T-helper 1 cell (primary cell): ENCODE results near the gene CCDC15.
"Not testable (repeated sequence)": the region's sequence is repeated elsewhere in the genome, so short reads cannot be mapped to it uniquely, and the experiment has no call there.

Experiments
- DNase-seq, 5 donors: peaks; one replicate each; pipeline ENCODE4 v3.0.0-alpha.2; 2012 to 2020

The CCDC15 gene

GRCh38 chr11:125082611-125083311, 128.8 kb downstream of the CCDC15 start:
- DNase-seq, result no peak

DNA sequence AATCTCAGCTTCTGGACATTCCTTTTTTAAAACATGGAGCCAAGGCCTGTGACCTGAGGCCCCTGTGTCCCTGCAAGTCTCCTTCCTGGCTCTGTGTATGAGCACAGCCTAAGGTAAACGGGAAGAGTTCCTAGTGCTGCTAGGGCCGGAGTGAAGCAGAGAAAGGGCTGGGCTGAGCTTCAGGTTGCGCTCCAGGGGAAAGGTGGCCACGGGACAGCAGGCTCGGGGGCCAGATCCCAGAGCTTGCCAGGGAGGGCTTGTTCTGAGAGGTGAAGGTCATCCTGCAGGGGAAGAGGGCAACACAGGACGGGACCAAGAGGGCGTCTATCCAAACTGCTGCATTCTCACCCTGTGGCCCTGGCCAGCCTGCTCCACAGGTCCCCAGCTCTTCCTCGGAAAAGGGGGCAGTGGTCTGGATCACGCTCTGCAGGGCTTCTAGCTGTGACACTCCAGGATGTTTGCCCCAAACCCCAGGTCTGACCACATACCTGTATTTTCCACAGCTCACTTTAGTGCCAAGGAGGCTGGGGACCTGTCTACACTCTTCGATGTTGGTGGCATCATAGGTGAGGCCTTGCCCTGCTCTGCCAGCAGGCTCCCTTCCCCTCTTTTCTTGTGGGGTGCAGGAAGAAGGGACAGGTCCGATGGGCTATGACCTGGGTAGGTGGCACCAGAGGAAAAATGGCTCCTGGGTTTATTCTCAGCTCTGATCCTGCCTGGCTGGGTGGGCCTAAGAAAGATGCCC, 129.5 kb downstream of the CCDC15 start:
- no peak for DNase-seq

GRCh38 chr11:125084057-125084416, 130.0 kb downstream of the CCDC15 start:
- no peak for DNase-seq

DNA sequence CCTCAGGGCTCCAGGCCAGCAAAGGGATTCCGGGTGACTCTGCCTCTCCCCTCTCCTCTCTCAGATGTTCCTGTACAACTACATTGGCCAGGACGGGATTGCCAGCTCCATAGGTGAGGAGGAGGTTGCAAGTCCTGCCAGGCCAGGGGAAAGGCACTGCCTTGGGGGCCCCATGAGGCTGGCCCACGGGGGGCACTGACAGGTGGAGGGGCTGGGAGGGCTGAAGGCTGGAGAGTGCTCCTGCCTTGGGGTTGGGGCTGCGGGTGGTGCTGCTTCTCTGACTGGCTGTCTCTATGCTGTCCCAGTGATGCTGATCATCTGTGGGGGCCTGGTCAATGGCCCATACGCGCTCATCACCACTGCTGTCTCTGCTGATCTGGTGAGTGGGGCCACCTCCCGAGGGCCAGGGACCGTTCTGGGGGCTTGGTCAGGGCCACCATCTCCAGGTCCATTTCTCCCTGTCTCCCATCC, 130.8 kb downstream of the CCDC15 start:
- no peak for DNase-seq

- DNase-seq, result no peak
Observed at GRCh38 chr11:125085301-125086081, 131.5 kb downstream of the CCDC15 start.

GRCh38 chr11:125086633-125087296, 132.8 kb downstream of the CCDC15 start:
- no peak for DNase-seq

GRCh38 chr11:125088123-125088522, 134.1 kb downstream of the CCDC15 start:
- no peak for DNase-seq

DNA sequence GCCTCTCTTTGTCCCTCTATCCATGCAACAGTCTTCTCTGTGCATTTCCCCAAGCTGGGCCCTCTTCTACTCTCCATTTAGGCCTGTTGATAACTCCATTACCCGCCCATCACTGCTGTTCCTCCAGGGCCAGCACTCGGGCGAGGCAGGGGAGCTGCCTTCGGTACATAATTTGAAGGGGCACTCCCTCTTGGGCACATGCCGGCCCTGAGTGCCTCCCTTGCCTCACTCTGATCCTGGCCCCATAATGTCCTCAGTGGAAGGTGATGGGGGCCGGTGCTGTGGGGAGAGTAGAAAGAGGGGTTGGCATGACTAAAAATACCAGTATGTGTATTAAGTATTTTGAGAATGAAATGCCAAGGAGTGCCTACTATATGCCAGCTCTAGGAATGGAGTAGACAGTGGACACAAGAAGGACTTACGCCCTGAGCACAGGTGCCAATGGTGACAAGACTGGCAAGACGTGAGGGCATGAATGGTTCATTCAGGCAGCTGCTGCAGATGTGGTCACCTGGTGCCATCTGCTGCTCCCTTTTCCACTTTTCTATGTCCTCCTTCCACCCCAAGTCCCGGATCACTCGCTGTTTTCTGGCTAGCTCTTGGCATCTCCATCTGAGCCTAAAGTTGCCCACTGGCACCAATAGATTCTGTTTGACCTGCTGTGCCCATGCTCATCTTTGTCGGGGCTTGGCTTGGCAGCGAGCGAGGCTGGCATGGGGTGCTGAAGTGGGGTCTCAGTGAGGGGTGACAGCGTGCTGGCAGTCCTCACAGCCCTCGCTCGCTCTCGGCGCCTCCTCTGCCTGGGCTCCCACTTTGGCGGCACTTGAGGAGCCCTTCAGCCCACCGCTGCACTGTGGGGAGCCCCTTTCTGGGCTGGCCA, 134.8 kb downstream of the CCDC15 start:
- no peak for DNase-seq

- DNase-seq, result not testable (repeated sequence)
Observed at GRCh38 chr11:125089481-125089880, 135.5 kb downstream of the CCDC15 start.

GRCh38 chr11:125090151-125090550, 136.1 kb downstream of the CCDC15 start:
- not testable (repeated sequence) for DNase-seq

- DNase-seq, result no peak
Observed at GRCh38 chr11:125090816-125091215, 136.8 kb downstream of the CCDC15 start.
